Adrenal gland (tissue), 5 donors: Measurements from ENCODE around the gene RNF227.

Source experiments
- POLR2A ChIP-seq, 2 donors: fragments of 450-650 bp; IDR thresholded peaks; one replicate each; pipeline ENCODE4 v1.6.1; 2017; ENCODE audit warnings: antibody characterized with exemption in 2 of 2, mild to moderate bottlenecking in 2 of 2, moderate library complexity in 1 of 2
- TF ChIP-seq, protein P1 (sequence below), 6 experiments: fragments of 450-650 bp in 4 of 6; fragments of 200-600 bp in 2 of 6; sonication (generic) in 1 of 6; IDR thresholded peaks; 1 replicate in 5 of 6; 2 replicates in 1 of 6; pipeline versions ENCODE4 v1.5.1 to v1.8.0; 2016 to 2021; ENCODE audit warnings: antibody characterized with exemption in 6 of 6, mild to moderate bottlenecking in 2 of 6, moderate library complexity in 1 of 6
- donor health status: DM: no; HTN: no; CAD: no.

DNA sequence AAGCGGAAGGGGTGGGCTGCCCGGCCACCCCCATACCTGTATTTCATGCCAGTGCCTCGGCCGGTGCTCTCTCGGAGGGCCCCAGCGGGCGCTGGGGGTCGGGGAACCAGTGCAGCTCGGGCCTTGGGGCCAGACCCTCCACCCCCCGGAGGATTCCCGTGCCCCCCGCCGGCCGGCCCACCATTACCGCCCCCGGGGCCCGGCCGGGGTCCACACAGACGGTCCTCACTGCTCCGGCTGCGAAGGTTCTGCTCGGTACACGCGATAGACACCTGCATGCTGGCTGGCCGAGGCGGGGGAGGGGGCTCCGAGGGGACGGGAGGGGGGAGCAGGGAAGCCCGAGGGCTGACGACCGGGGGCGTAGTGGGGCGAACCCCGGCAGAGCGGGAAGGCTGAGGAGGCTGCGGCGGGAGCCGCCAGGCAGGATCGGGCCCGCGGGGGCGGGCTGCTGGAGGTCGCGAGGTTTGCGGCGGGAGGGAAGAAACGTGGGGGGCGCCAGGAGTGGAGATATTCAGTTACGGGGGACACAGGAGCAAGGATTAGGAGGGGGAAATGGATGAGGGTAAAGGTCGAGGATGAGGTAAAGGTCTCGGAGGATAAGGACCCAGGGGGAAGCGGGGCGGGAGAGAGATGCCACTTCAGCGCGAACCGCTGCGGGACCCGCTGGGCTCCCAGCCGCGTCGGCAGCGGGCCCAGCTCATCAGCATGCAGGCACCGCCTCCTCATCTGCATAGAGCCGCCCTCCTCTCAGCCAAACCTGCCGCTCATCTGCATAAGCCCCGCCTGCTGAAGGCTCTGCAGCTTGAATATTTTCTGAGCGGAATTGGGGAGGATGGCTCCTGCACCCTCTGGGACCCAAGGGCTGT, 13.3 kb upstream of the RNF227 start, which contains the start of gene KCNAB3:
- TF ChIP-seq POLR2A (IDR thresholded peaks at IDR 0.05): no peak
- TF ChIP-seq, protein P1, sequence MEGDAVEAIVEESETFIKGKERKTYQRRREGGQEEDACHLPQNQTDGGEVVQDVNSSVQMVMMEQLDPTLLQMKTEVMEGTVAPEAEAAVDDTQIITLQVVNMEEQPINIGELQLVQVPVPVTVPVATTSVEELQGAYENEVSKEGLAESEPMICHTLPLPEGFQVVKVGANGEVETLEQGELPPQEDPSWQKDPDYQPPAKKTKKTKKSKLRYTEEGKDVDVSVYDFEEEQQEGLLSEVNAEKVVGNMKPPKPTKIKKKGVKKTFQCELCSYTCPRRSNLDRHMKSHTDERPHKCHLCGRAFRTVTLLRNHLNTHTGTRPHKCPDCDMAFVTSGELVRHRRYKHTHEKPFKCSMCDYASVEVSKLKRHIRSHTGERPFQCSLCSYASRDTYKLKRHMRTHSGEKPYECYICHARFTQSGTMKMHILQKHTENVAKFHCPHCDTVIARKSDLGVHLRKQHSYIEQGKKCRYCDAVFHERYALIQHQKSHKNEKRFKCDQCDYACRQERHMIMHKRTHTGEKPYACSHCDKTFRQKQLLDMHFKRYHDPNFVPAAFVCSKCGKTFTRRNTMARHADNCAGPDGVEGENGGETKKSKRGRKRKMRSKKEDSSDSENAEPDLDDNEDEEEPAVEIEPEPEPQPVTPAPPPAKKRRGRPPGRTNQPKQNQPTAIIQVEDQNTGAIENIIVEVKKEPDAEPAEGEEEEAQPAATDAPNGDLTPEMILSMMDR (IDR thresholded peaks at IDR 0.05): no peak
